ENCODE data around the gene NRF1.
"Not testable (repeated sequence)": the region's sequence is repeated elsewhere in the genome, so short reads cannot be mapped to it uniquely, and the experiment has no call there.

NRF1 gene

DNA sequence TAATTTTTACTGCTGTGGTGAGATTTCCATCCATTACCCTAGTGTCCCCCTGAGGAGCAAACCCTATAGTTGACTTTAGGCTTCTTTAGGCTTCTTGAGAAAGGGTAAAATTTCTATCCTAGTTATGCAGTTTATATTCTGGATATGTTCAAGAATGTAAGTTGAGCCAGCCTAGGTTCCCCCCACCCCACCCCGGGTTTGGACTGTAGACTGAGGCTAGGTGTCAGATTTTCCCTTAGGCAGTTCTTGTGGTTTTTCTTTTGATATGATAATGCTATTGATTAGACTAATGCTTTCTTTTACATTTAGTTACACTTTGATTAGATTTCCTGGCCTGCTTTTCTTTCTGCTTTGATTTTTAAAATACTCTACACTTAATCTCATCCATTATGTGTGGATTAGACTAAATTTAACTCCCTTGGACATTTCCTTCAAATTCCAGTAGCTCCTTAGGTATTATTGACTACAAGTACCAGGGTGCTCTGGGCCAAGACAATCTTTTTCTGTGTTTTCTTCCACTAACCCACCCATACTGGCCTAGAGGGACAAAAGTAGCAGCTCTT lies 37.7 kb downstream of the NRF1 start:
- DNase-seq = no peak

DNA sequence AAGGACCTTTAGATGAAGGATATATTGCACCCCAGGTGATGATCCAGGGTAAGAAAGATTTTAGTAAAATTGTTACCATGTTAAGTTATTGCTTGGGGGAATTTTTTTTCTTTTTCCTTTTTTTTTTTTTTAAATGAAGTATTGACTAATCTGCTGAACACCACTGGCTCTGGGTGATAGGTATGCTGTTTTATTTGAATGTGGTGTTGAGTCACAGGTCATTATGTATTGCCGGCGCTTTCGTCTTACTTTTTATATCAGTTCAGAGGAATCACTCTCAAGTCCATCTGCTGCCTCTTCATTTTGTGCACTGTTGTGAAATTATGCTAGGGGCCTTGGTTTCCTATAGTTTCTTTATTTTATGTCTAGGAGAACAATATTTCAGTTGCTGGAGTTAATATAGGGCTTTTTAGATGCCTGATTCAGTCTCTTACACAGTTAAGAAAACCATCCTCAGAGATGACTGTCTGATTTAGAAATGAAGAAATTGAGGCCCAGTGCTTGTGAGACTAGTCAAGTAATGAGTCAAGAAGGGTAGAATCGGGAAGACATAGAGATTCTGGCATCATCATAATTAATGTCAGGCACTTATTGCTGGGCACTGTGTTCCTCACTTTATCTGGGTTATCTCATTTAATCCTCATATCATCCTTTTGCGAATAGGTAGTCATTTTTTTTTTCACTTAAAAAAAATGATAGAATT lies 38.7 kb downstream of the NRF1 start:
- DNase-seq = no peak

GRCh38 chr7:129652914-129653313 lies 41.4 kb downstream of the NRF1 start:
- DNase-seq = no peak

DNA sequence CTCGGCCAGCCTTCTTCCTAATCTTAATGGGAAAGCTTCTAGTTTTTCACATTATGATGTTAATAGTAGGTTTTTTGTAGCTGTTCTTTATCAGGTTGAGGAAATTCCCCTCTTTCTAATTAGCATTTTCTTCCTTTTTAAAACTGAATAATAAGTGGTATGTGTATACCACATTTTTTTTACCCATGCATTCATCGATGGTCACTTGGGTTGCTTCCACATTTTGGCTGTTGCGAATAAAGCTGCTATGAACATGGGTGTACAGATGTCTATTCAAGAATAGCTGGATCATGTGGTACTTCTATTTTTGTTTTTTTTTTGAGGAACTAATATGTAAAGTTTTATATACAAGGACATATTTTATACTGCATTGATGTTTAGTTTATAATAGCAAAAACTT lies 44.3 kb downstream of the NRF1 start:
- DNase-seq = no peak

- no peak for DNase-seq
These were observed 45.8 kb downstream of the NRF1 start for GRCh38 chr7:129657363-129657762.

GRCh38 chr7:129659907-129660306 lies 48.4 kb downstream of the NRF1 start:
- DNase-seq = not testable (repeated sequence)

DNA sequence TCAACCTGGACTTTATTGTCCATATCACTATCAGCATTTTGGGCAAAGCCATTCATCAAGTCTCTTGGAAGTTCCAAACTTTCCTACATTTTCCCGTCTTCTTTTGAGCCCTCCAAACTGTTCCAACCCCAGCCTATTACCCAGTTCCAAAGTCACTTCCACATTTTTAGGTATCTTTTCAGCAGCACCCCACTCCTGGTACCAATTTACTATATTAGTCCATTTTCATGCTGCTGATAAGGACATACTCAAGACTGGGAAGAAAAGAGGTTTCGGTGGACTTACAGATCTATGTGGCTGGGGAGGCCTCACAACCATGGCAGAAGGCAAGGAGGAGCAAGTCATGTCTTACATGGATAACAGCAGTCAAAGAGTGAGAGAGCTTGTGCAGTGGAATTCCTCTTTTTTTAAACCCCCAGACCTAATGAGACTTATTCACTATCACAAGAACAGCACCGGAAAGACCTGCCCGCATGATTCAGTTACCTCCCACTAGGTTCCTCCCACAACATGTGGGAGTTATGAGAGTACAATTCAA lies 50.2 kb downstream of the NRF1 start:
- no peak for DNase-seq

GRCh38 chr7:129663240-129663639 lies 51.7 kb downstream of the NRF1 start:
- DNase-seq = not testable (repeated sequence)

DNA sequence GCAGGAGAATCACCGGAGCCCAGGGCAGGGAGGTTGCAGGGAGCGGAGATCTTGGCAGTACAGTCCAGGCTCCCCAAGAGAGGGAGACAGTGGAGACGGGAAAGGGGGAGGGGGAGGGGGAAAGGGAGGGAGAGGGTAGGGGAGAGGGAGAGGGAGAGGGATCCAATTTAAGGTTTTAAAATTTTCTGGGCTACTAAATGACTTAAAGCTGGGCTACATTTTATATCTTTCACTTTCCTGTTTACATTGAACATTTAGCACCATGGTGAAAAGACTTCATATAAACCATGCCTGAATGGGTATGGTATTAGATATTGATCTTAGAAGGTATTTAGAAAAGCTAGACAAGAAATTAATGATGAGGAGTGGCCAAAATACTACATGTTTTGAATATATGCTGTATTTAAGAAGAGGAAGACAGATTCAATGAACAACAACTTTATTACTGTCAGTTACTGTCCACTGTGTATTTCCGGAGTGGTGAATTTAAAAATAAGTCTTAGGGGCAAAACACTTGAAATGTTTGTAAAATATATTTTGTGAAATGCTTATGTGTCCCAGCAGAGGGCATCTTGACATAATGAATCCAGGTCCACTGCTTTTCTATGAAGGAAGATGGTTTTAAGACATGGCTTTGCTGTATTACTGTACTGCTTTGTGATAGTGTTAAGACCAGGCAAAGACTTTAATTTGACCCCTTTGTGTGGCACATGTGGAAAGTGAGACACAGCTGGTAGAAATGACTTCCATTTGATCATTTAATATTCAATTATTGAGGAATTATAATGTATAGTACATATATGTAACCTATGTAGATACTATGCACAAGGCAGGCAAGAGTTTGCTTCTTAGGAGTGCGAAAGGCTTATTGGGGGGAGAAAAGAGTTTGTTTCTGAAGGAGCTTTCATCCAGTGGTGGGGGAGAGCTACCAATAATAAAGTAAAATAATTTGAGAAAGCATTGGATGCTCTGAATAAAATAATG lies 52.8 kb downstream of the NRF1 start:
- no peak for DNase-seq

DNA sequence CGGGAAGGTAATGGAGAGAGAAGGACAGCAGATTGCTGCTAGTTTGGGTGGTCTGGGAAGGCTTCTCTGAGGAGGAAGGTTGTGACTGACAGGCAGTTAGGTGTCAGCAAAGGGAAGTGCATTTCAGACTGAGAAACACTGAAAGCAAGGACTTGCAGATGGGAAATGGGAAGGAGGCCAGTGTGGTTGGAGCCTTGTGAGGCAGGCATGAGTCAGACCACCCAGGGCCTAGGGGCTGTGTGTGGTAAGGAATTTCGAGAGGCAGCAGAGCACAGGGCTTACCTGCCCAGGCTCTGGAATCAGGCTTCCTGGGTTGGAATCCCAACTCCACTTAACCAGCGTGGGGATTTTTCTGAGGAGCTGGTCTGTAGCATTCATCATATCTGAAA lies 53.5 kb downstream of the NRF1 start:
- no peak for DNase-seq

- no peak for DNase-seq
These were observed 55.6 kb downstream of the NRF1 start for GRCh38 chr7:129667116-129667515.

- DNase-seq = no peak
These were observed 56.0 kb downstream of the NRF1 start for GRCh38 chr7:129667551-129667950.

GRCh38 chr7:129669901-129670300 lies 58.4 kb downstream of the NRF1 start:
- no peak for DNase-seq

GRCh38 chr7:129670656-129671055 lies 59.1 kb downstream of the NRF1 start:
- no peak for DNase-seq

DNA sequence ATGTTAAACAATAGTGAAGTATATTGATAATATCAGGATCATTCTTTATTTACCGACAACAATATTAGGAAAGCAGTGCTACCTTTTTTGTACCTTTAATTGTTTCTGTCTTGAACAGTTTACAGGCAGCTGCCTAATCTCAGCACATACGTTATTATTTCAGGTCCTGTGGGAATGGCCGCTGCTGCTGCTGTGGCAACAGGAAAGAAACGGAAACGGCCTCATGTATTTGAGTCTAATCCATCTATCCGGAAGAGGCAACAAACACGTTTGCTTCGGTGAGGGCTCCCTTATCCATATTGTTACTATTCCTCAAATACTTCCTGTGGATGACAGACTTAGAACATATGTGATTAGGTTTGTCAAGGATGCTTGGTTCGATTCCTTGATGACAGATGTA lies 59.7 kb downstream of the NRF1 start:
- DNase-seq = no peak

- DNase-seq = not testable (repeated sequence)
These were observed 63.0 kb downstream of the NRF1 start for GRCh38 chr7:129674475-129674874.

- DNase-seq = no peak
These were observed 64.0 kb downstream of the NRF1 start for GRCh38 chr7:129675521-129675920.

DNA sequence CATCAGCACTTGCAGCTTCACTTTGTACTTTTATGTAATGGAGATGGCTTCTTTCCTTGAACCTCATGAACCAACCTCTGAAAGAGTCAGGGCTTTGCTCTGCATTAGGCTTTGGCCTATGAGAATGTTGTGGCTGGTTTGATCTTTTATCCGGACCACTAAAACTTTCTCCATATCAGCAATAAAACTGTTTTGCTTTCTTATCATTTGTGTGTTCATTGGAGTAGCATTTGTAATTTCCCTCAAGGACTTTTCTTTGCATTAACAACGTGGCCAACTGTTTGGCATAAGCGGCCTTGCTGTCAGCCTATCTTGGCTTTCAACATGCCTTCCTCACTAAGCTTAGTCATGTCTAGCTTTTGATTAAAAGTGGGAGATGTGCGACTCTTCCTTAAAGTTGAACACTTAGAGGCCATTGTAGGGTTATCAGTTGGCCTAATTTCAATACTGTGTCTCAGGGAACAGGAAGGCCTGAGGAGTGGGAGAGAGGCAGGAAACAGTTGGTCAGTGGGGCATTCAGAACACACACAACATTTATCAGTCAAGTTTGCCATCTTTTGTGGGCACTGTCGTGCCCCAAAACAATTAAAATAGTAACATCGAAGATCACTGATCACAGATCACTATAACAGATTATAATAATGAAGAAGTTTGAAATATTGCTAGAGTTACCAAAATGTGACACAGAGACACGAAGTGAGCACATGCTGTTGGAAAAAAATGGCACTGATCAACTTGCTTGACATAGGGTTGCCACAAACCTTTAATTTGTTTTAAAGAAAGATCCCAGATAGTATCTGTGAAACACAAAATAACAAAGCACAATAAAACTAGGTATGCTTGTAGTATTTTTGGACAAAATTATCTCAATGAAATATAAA lies 64.7 kb downstream of the NRF1 start:
- DNase-seq = no peak

DNA sequence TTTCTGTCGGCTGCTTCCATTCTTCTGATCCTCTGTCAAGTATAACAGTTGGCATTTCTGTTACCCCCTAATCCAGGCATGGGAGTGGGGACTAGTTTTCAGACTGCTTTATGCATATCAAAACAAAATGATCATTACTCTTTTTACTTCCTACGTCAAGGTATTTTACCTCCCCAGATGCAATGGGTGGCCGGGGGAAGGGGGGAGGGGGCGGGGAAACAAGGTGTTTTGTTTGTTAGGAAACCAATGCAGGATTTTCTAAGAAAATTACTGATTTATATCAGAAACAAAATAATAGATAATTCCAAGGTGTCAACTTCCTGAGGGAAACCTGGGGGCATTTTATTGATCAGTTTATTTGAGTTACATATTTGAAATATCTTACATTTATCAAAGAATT lies 66.3 kb downstream of the NRF1 start:
- DNase-seq = no peak

DNA sequence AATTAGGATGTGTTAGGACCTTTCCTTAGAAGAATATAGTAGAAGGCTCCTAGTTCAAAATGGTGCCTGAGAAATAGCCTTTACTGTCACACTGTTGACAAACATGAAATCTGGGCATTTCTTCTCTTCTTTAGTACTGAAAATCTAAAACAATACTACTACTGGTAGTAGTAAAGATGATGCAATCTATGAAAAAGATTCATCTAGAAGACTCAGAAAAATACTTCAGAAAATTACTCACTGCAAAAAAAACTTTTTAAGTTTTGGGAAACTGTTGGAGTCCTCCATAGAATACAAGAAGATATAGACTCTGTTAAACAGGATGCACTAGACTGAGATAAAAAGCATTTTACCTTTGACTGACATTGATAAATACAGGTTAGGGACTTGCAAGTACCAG lies 67.1 kb downstream of the NRF1 start:
- DNase-seq = no peak

- DNase-seq = no peak
These were observed 68.9 kb downstream of the NRF1 start for GRCh38 chr7:129680400-129680799.

DNA sequence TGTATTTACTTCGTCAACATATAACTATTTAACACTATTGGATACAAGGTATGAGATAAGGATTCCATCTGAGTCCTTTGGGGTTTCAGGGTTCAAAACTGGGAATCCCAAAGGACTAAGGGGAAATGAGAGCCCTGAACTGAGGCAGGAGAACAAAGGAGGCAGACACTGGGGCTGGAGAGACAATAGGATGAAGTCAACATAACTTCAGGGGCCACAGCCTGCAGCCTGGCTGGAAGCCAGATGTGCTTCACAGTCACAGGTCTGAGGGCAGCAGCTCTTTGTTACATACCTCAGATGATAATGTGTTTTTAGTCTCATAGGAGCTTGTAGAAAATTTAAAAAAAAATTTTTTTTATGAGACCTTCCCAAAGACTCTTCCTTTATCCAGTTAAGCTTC lies 73.3 kb downstream of the NRF1 start:
- no peak for DNase-seq

Measured in effector CD4-positive, alpha-beta T cell (primary cell).